MM.1S (cell line): ENCODE data around the gene LYPD3.

ENCODE experiments used
- DNase-seq: peaks from one replicate; pipeline ENCODE4 v3.0.0-alpha.2; 2015
- H2AFZ ChIP-seq: fragments of 300-600 bp; sonication (generic); 2 replicates; pipeline ENCODE4 v1.6.0; 2016; ENCODE audit warnings: antibody characterized with exemption, low read length
- H3F3A ChIP-seq: fragments of 300-600 bp; sonication (generic); 2 replicates; pipeline ENCODE4 v1.6.1; 2016; ENCODE audit warnings: mild to moderate bottlenecking, antibody characterized with exemption, low read length, moderate library complexity, mixed read lengths; ENCODE audit not compliant: insufficient read depth
- H3K27ac ChIP-seq: fragments of 300-600 bp; sonication (generic); 2 replicates; pipeline ENCODE4 v1.5.1; 2016; ENCODE audit warnings: mild to moderate bottlenecking, low read length
- H3K27me3 ChIP-seq: fragments of 300-600 bp; sonication (generic); replicated peaks from 2 replicates; pipeline ENCODE4 v1.6.0; 2016; ENCODE audit warnings: low read length; ENCODE audit not compliant: insufficient read depth
- H3K36me3 ChIP-seq: fragments of 300-600 bp; sonication (generic); replicated peaks from 2 replicates; pipeline ENCODE4 v1.6.1; 2016; ENCODE audit warnings: mild to moderate bottlenecking, low read length, mixed read lengths; ENCODE audit not compliant: insufficient read depth
- H3K4me1 ChIP-seq: fragments of 300-600 bp; sonication (generic); 2 replicates; pipeline ENCODE4 v1.6.1; 2016; ENCODE audit warnings: low read length, mixed read lengths
- H3K4me2 ChIP-seq: fragments of 300-600 bp; sonication (generic); 2 replicates; pipeline ENCODE4 v1.6.0; 2016; ENCODE audit warnings: low read depth, low read length
- H3K4me3 ChIP-seq: fragments of 300-600 bp; sonication (generic); 2 replicates; pipeline ENCODE4 v1.5.1; 2016; ENCODE audit warnings: low read length, mixed read lengths
- H3K79me2 ChIP-seq: fragments of 300-600 bp; sonication (generic); 2 replicates; pipeline ENCODE4 v1.6.1; 2016; ENCODE audit warnings: mixed run types, low read length, mixed read lengths
- H3K9ac ChIP-seq: fragments of 300-600 bp; sonication (generic); 2 replicates; pipeline ENCODE4 v1.6.1; 2016; ENCODE audit warnings: low read length, mixed read lengths
- H3K9me2 ChIP-seq: fragments of 300-600 bp; sonication (generic); replicated peaks from 2 replicates; pipeline ENCODE4 v1.6.1; 2016; ENCODE audit warnings: mild to moderate bottlenecking, low read length, mixed read lengths; ENCODE audit not compliant: insufficient read depth
- H3K9me3 ChIP-seq: fragments of 300-600 bp; sonication (generic); replicated peaks from 2 replicates; pipeline ENCODE4 v1.6.1; 2016; ENCODE audit warnings: mild to moderate bottlenecking, low read length, mixed read lengths; ENCODE audit not compliant: insufficient read depth
- H4K20me1 ChIP-seq: fragments of 300-600 bp; sonication (generic); 2 replicates; pipeline ENCODE4 v1.6.1; 2016; ENCODE audit warnings: mild to moderate bottlenecking, low read length, moderate library complexity, mixed read lengths; ENCODE audit not compliant: insufficient read depth
- CTCF ChIP-seq: fragments of 300-600 bp; sonication (generic); IDR thresholded peaks from 2 replicates; pipeline ENCODE4 v1.5.1; 2016; ENCODE audit warnings: antibody characterized with exemption, low read length, mixed read lengths
- EZH2 ChIP-seq: fragments of 300-600 bp; sonication (generic); optimal IDR thresholded peaks from 2 replicates; pipeline ENCODE3; 2017; ENCODE audit warnings: low read depth, mild to moderate bottlenecking, antibody characterized with exemption, low read length, mixed read lengths
- EZH2phosphoT487 ChIP-seq: fragments of 300-600 bp; sonication (generic); IDR thresholded peaks from 2 replicates; pipeline ENCODE4 v1.6.1; 2018; ENCODE audit warnings: antibody characterized with exemption, low read length

LYPD3 gene

GRCh38 chr19:43412441-43412840 lies 53.0 kb downstream of the LYPD3 start:
- DNase-seq, result no peak
- Histone ChIP-seq H3F3A (no peaks in the 10 kb centered on the region), H3K27ac (no peak overlapping the region), H3K27me3 (peaks cover 14% of the 10 kb centered on the region), H2AFZ (no peak overlapping the region), H3K4me3 (no peak overlapping the region), H3K4me2 (no peak overlapping the region), H3K79me2 (no peaks in the 10 kb centered on the region), H3K9me3 (no peaks in the 10 kb centered on the region), H3K9me2 (no peaks in the 10 kb centered on the region), H3K36me3 (no peaks in the 10 kb centered on the region), H3K4me1 (no peaks in the 10 kb centered on the region), H4K20me1 (no peaks in the 10 kb centered on the region), H3K9ac (no peak overlapping the region)
- no peak for TF ChIP-seq EZH2phosphoT487
- TF ChIP-seq CTCF, result no peak
- no peak for TF ChIP-seq EZH2
